WERI-Rb-1 (cell line): ENCODE results near the gene UQCR11.

Experiments used
- DNase-seq: peaks from one replicate; pipeline ENCODE4 v3.0.0-alpha.2; 2020
- H3K27ac ChIP-seq: fragments of 250-450 bp; sonication (Bioruptor Pico); 2 replicates; pipeline ENCODE4 v1.5.1; 2020; ENCODE audit warnings: mild to moderate bottlenecking, moderate library complexity
- H3K27me3 ChIP-seq: fragments of 250-450 bp; sonication (Bioruptor Pico); 2 replicates; pipeline ENCODE4 v1.5.1; 2021; ENCODE audit warnings: mild to moderate bottlenecking, low read depth, moderate library complexity; ENCODE audit not compliant: insufficient read depth, severe bottlenecking
- H3K36me3 ChIP-seq: fragments of 250-450 bp; sonication (Bioruptor Pico); 2 replicates; pipeline ENCODE4 v1.5.1; 2020; ENCODE audit warnings: mild to moderate bottlenecking, moderate library complexity
- H3K4me3 ChIP-seq: 2 replicates; pipeline ENCODE4 v1.5.1; 2011; ENCODE audit warnings: low read depth, mild to moderate bottlenecking, control low read depth, low read length
- H3K9me3 ChIP-seq: fragments of 250-450 bp; sonication (Bioruptor Pico); 2 replicates; pipeline ENCODE4 v1.5.1; 2021; ENCODE audit warnings: mild to moderate bottlenecking, moderate library complexity; ENCODE audit not compliant: severe bottlenecking
- CTCF ChIP-seq: IDR thresholded peaks from 2 replicates; pipeline ENCODE4 v1.5.1; 2011; ENCODE audit warnings: low read depth, mild to moderate bottlenecking, control low read depth, inconsistent platforms, low read length

Gene UQCR11

GRCh38 chr19:1572795-1573194 is 32.5 kb downstream of the UQCR11 start:
- Histone ChIP-seq H3K4me3 (no peak overlapping the region), H3K27me3 (no peaks in the 10 kb centered on the region), H3K9me3 (peaks cover 8% of the 10 kb centered on the region), H3K27ac (peak overlapping the region; percentile 52), H3K36me3 (peaks cover 29% of the 10 kb centered on the region)
- no peak for DNase-seq
- TF ChIP-seq CTCF = no peak

- Histone ChIP-seq H3K4me3 (no peak overlapping the region), H3K36me3 (peaks cover 20% of the 10 kb centered on the region), H3K27ac (no peak overlapping the region), H3K9me3 (peaks cover 8% of the 10 kb centered on the region), H3K27me3 (no peaks in the 10 kb centered on the region)
- no peak for TF ChIP-seq CTCF
- DNase-seq = no peak
Observed at GRCh38 chr19:1571358-1571757, 33.9 kb downstream of the UQCR11 start.

- H3K27ac ChIP-seq = no peak overlapping the region
- H3K27me3 ChIP-seq = no peaks in the 10 kb centered on the region
- peaks cover 20% of the 10 kb centered on the region for H3K36me3 ChIP-seq
- peaks cover 8% of the 10 kb centered on the region for H3K9me3 ChIP-seq
- H3K4me3 ChIP-seq = no peak overlapping the region
- no peak for DNase-seq
- TF ChIP-seq CTCF = no peak
Observed at GRCh38 chr19:1570836-1571235, 34.4 kb downstream of the UQCR11 start.

- Histone ChIP-seq H3K9me3 (peaks cover 8% of the 10 kb centered on the region), H3K27me3 (no peaks in the 10 kb centered on the region), H3K4me3 (no peak overlapping the region), H3K27ac (no peak overlapping the region), H3K36me3 (peaks cover 22% of the 10 kb centered on the region)
- no peak for TF ChIP-seq CTCF
- DNase-seq = no peak
Observed at GRCh38 chr19:1569997-1570396, 35.3 kb downstream of the UQCR11 start.

- Histone ChIP-seq H3K27ac (peak within 1 kb of the TSS; percentile 99), H3K27me3 (no peaks in the 10 kb centered on the region), H3K9me3 (peaks cover 8% of the 10 kb centered on the region), H3K36me3 (peaks cover 33% of the 10 kb centered on the region), H3K4me3 (peak within 1 kb of the TSS; percentile 82)
- peak; percentile 71 for DNase-seq
- no peak for TF ChIP-seq CTCF
Observed at GRCh38 chr19:1568320-1569019, 36.8 kb downstream of the UQCR11 start, which contains the start of gene MEX3D. TSS of gene MEX3D (minus strand) at chr19:1568325. CDS start at chr19:1568058, 267 bp downstream.

- Histone ChIP-seq H3K27me3 (no peaks in the 10 kb centered on the region), H3K4me3 (no peak overlapping the region), H3K27ac (no peak overlapping the region), H3K9me3 (peaks cover 8% of the 10 kb centered on the region), H3K36me3 (peaks cover 39% of the 10 kb centered on the region)
- TF ChIP-seq CTCF = no peak
- DNase-seq = no peak
Observed at GRCh38 chr19:1567848-1568227, 37.4 kb downstream of the UQCR11 start.
